ENCODE measurements around the gene DACT2. TPM values are rescaled to one million over a fixed set of nuclear protein-coding genes. Genes with fewer than 3 reads are reported as not detected.

DACT2 gene, protein sequence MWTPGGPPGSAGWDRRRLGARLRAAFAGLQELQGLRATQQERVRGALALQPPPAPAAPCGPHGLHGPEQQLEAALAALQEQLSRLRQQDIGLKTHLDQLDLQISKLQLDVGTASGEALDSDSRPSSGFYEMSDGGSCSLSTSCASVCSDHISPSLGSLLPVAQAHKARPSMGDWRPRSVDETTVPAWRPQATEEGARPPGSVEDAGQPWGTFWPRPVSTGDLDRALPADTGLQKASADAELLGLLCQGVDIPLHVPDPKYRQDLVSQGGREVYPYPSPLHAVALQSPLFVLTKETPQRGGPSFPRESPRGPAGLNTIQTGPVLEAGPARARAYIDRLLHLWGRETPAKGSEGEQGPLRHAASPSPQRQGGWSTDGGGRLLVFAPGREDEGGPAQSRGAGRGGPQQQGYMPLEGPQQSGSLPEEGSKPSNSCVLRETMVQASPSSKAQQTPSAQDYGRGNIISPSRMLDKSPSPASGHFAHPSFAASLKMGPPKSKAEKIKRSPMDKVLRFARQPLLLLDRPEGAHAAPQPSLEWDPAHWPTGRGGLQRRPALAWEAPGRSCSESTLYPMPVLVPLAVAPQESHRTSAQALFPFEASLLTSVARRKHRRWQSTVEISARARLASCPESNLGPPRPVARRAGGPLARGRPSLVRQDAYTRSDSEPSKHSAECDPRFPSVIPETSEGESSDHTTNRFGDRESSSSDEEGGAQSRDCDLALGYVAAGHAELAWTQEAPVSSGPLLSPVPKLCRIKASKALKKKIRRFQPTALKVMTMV
- polyA plus RNA-seq (2011; rRNA removed) (not detected in 2 replicates), polyA minus RNA-seq (2011; rRNA and poly(A)+ RNA removed) (not detected in 2 replicates)

DNA sequence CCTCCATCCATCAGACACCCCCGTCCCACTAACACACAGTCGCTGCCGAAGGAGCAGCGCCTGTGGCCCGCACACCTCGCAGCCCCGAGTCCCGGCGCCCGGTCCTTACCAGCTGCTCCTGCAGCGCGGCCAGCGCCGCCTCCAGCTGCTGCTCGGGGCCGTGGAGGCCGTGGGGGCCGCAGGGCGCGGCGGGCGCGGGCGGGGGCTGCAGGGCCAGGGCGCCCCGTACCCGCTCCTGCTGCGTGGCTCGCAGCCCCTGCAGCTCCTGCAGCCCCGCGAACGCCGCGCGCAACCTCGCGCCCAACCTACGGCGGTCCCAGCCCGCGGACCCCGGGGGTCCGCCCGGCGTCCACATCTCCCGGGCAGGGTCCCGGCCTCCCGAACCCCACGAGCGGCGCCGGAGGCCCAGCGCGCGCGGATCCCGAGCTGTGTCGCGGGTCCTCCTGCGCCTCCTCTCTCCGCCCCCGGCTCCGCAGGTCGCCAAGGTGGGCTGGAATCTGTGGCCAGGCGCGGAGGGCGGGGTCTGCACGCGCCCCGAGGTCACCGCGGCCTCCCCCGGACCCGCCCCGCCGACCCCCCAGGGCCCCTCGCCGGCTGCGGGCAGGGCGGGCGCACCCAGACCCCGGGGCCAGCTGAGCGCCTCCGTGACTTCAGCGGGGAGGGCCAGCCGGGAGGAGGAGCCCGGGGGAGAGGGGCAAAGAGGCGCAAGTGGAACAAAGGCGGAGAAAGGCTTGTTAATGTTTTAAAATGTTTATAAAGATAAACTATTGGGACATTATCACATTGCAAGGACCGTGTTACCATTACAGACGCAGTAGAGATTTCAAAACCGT lies at the start of gene DACT2:
TSS of gene DACT2 (minus strand) at position 499 of the 833 bp plus-strand sequence. CDS start at position 355, 144 bp downstream.
- ChIA-PET POLR2A (no interaction called here), CTCF (no interaction called here)
- no peak within 1 kb of the TSS for H3K27ac ChIP-seq (ENCODE audit: low read depth, low read length)
- TF ChIP-seq, protein P1, sequence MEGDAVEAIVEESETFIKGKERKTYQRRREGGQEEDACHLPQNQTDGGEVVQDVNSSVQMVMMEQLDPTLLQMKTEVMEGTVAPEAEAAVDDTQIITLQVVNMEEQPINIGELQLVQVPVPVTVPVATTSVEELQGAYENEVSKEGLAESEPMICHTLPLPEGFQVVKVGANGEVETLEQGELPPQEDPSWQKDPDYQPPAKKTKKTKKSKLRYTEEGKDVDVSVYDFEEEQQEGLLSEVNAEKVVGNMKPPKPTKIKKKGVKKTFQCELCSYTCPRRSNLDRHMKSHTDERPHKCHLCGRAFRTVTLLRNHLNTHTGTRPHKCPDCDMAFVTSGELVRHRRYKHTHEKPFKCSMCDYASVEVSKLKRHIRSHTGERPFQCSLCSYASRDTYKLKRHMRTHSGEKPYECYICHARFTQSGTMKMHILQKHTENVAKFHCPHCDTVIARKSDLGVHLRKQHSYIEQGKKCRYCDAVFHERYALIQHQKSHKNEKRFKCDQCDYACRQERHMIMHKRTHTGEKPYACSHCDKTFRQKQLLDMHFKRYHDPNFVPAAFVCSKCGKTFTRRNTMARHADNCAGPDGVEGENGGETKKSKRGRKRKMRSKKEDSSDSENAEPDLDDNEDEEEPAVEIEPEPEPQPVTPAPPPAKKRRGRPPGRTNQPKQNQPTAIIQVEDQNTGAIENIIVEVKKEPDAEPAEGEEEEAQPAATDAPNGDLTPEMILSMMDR (IDR thresholded peaks at IDR 0.05; ENCODE audit: low read depth, low read length): no peak
- H3K9me3 ChIP-seq (ENCODE audit: control insufficient read depth, insufficient read depth, low read length): peaks cover 34% of the 10 kb centered on the region
- no peaks in the 10 kb centered on the region for H3K27me3 ChIP-seq (ENCODE audit: control insufficient read depth, insufficient read depth, low read length)
- no peak for DNase-seq (ENCODE audit: low read depth, low spot score)
- no peak within 1 kb of the TSS for H3K4me3 ChIP-seq (ENCODE audit: low read depth, low read length)

DNA sequence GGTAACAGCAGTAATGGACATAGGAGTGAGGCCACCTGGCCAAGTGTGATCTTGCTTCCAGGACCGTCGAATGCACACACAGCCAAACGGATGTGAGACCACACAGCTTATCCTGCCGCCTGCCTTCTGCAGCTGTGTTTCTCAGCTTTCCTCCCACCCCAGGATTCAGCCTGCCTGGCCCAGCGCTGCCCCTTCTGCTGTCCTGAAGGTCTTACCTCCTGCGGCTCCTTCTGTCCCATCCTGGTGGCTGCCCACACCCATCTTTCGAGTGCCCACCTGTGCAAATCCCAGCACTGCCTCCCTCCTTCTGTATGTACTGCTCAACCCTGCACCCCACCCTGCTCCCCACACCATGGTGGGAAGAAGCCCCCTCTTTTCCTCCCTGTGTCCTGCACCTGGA lies 49.4 kb upstream of the DACT2 start:
- TF ChIP-seq, protein P1 (IDR thresholded peaks at IDR 0.05; ENCODE audit: low read depth, low read length): no peak
- peaks cover 79% of the 10 kb centered on the region for H3K9me3 ChIP-seq (ENCODE audit: control insufficient read depth, insufficient read depth, low read length)
- H3K27me3 ChIP-seq (ENCODE audit: control insufficient read depth, insufficient read depth, low read length): no peaks in the 10 kb centered on the region

DNA sequence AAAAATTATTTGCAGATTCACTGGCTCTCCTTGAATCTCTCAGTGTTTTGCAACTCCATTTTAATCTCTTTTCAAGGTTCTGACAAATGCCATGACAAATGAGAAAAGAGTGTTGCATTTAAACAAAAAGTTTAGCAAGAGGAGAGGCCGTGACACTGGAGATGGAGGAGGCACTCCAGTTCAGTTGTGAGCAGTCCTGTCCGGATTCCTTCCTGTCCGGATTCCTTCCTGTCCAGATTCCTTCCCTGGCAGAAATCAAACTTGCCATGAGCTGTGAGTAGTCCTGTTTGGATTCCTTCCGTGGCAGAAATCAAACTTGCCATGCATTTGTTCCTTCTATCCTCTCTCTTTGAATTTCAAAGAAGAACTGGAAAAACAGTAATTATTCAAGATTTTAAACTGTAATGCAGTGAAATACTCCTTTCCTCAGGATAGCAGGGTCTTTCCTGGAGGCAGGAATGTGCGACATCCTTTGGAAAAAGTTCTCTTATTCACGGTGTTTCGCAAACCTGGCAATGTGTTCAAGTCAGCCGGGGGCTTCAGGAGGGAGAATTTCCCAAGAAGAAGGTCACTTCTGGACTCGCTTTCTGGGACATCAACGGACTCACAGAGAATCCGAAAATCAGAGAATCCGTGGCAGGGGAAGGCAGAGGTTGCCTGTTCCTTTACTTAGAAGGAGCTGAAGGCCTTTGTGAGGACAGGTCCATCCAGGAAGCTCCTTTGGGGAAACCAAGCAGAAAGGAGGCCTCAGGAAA lies 48.7 kb upstream of the DACT2 start:
- Histone ChIP-seq H3K27me3 (ENCODE audit: control insufficient read depth, insufficient read depth, low read length) (no peaks in the 10 kb centered on the region), H3K9me3 (ENCODE audit: control insufficient read depth, insufficient read depth, low read length) (peaks cover 76% of the 10 kb centered on the region), H3K27ac (ENCODE audit: low read depth, low read length) (no peak overlapping the region), H3K4me3 (ENCODE audit: low read depth, low read length) (no peak overlapping the region)
- CTCF ChIA-PET: no interaction called here
- TF ChIP-seq, protein P1 (IDR thresholded peaks at IDR 0.05; ENCODE audit: low read depth, low read length): no peak
- no peak for DNase-seq (ENCODE audit: low read depth, low spot score)
- POLR2A ChIA-PET: no interaction called here

More for the DNA sequence above, 49.4 kb upstream of the DACT2 start:
- DNase-seq (ENCODE audit: low read depth, low spot score): no peak
- no peak overlapping the region for H3K27ac ChIP-seq (ENCODE audit: low read depth, low read length)
- ChIA-PET POLR2A (no interaction called here), CTCF (no interaction called here)
- H3K4me3 ChIP-seq (ENCODE audit: low read depth, low read length): no peak overlapping the region

DNA sequence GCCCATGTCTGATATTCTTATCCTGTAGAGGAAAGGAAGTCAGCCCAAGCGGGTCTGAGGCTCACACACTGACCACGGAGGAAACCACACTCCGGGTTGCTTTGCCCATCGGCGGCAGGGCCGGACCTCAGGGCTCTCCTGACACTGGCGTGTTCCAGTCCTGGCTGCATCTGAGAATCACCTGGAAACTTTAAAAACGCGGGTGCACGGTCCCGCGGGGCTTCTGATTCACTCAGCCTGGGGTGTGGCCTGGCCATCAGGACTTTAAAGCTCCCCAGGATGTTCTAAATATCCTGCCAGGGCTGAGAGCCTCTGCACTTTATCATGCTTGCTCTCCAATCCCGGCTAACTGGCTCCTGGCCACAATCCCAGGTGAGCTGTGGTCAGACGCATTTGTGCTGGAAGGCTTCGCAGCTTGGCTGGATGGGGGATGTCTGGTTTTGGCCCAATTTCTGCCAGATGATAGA lies 47.7 kb upstream of the DACT2 start:
- no peak for DNase-seq (ENCODE audit: low read depth, low spot score)
- CTCF ChIA-PET: no interaction called here
- TF ChIP-seq, protein P1 (IDR thresholded peaks at IDR 0.05; ENCODE audit: low read depth, low read length): no peak

More for the DNA sequence above, 47.7 kb upstream of the DACT2 start:
- POLR2A ChIA-PET: no interaction called here
- H3K9me3 ChIP-seq (ENCODE audit: control insufficient read depth, insufficient read depth, low read length): peaks cover 72% of the 10 kb centered on the region
- no peak overlapping the region for H3K4me3 ChIP-seq (ENCODE audit: low read depth, low read length)
- H3K27ac ChIP-seq (ENCODE audit: low read depth, low read length): no peak overlapping the region
- H3K27me3 ChIP-seq (ENCODE audit: control insufficient read depth, insufficient read depth, low read length): no peaks in the 10 kb centered on the region

All from AG04450 (cell line).